ENCODE measurements around the gene RNF130. TPM values are rescaled to one million over a fixed set of nuclear protein-coding genes. Genes with fewer than 3 reads are reported as not detected.

Gene RNF130
- total and polyA plus RNA-seq, 4 donors: 75.9 to 123 (median 90.8) TPM

GRCh38 chr5:179919487-179920060, 152.0 kb downstream of the RNF130 start:
- Histone ChIP-seq H3K4me3 (no peak overlapping the region), H3K27ac (ENCODE audit: low read depth in 1 of 2, low read length in 1 of 2) (no peak overlapping the region), H3K36me3 (ENCODE audit: control insufficient read depth in 4 of 4, insufficient read depth in 4 of 4, low read length in 4 of 4) (no peaks in the 10 kb centered on the region), H3K9ac (ENCODE audit: insufficient read depth in 1 of 2, low read length in 2 of 2) (no peak overlapping the region), H3K4me1 (ENCODE audit: control insufficient read depth in 5 of 5, insufficient read depth in 5 of 5, low read length in 5 of 5) (no peaks in the 10 kb centered on the region), H3K27me3 (ENCODE audit: control insufficient read depth in 3 of 3, insufficient read depth in 3 of 3, low read length in 2 of 3) (no peaks in the 10 kb centered on the region), H3K9me3 (ENCODE audit: control insufficient read depth in 4 of 4, insufficient read depth in 3 of 4, low read length in 3 of 4) (no peaks in the 10 kb centered on the region)
- WGBS, 2 donors: 80 to 82% methylated on average over 20 of the region's 20 CpGs
- TF ChIP-seq CTCF (IDR thresholded peaks at IDR 0.05; ENCODE audit: control extremely low read depth, extremely low read depth): no peak
- no peak for ATAC-seq (ENCODE audit: insufficient read depth, low FRiP score)
- DNase-seq: no peak

DNA sequence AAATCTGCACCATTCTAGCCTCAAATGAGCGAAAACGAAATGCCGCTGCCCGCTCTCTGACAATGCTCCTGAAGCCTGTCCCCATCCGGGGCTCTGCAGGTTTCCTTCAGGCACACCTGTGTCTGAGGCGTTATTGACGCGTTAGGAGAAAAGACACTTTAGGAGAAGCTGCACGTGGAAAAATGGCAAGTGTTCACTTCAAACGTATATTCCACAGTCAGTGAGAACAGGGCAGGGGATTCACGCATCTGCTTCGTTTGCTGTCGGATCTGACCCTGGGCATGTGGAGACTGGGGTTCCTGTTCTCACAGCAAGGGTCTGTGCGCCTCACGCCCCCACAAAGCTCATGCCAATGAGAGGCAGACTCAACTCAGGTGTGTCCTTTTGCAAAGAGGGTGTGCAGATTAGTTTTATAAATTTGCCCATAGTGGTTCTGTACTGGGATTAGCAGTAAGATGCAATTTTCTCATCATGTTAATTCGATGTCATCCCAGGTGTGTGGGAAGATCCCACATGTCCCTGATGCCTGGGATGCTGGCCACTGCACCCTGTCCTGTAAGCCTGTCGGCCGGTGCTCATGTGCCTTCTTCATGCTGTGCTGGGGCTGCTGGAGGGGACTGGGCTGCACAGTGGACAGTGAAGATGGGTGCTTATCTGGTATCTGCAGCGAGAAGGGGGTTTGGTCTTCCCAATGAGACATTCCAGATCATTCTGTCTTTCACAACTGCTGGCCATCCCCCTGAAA, 152.6 kb downstream of the RNF130 start:
- Histone ChIP-seq H3K4me1 (ENCODE audit: control insufficient read depth in 5 of 5, insufficient read depth in 5 of 5, low read length in 5 of 5) (peaks cover 0 to 1% (median 0%) of the 10 kb centered on the region in 5 donors), H3K36me3 (ENCODE audit: control insufficient read depth in 4 of 4, insufficient read depth in 4 of 4, low read length in 4 of 4) (no peaks in the 10 kb centered on the region), H3K9ac (ENCODE audit: insufficient read depth in 1 of 2, low read length in 2 of 2) (no peak overlapping the region), H3K9me3 (ENCODE audit: control insufficient read depth in 4 of 4, insufficient read depth in 3 of 4, low read length in 3 of 4) (no peaks in the 10 kb centered on the region), H3K27me3 (ENCODE audit: control insufficient read depth in 3 of 3, insufficient read depth in 3 of 3, low read length in 2 of 3) (no peaks in the 10 kb centered on the region), H3K4me3 (no peak overlapping the region), H3K27ac (ENCODE audit: low read depth in 1 of 2, low read length in 1 of 2) (no peak overlapping the region)
- 90 to 95% methylated on average over 19 of the region's 19 CpGs for WGBS, 2 donors
- ATAC-seq (ENCODE audit: insufficient read depth, low FRiP score) (no peak), DNase-seq (no peak)
- no peak for TF ChIP-seq CTCF (IDR thresholded peaks at IDR 0.05; ENCODE audit: control extremely low read depth, extremely low read depth)

- no peak overlapping the region for H3K4me3 ChIP-seq
- WGBS, 2 donors: 93% methylated on average over 6 of the region's 6 CpGs
- H3K36me3 ChIP-seq (ENCODE audit: control insufficient read depth in 4 of 4, insufficient read depth in 4 of 4, low read length in 4 of 4): no peaks in the 10 kb centered on the region
- no peak overlapping the region for H3K27ac ChIP-seq (ENCODE audit: low read depth in 1 of 2, low read length in 1 of 2)
- no peaks in the 10 kb centered on the region for H3K27me3 ChIP-seq (ENCODE audit: control insufficient read depth in 3 of 3, insufficient read depth in 3 of 3, low read length in 2 of 3)
- TF ChIP-seq CTCF (IDR thresholded peaks at IDR 0.05; ENCODE audit: control extremely low read depth, extremely low read depth): no peak
- no peak for ATAC-seq (ENCODE audit: insufficient read depth, low FRiP score)
- peaks cover 0 to 1% (median 0%) of the 10 kb centered on the region in 5 donors for H3K4me1 ChIP-seq (ENCODE audit: control insufficient read depth in 5 of 5, insufficient read depth in 5 of 5, low read length in 5 of 5)
- no peak for DNase-seq
- H3K9me3 ChIP-seq (ENCODE audit: control insufficient read depth in 4 of 4, insufficient read depth in 3 of 4, low read length in 3 of 4): no peaks in the 10 kb centered on the region
- H3K9ac ChIP-seq (ENCODE audit: insufficient read depth in 1 of 2, low read length in 2 of 2): no peak overlapping the region
Measured at GRCh38 chr5:179916523-179916922, 155.0 kb downstream of the RNF130 start.
